LNCaP clone FGC (cell line): ENCODE measurements around the gene ABCA7.

Experiments
- DNase-seq: peaks from one replicate; pipeline ENCODE4 v3.0.0-alpha.2; 2011; ENCODE audit warnings: low read depth
- H3K4me3 ChIP-seq: 2 replicates; pipeline ENCODE4 v1.5.1; 2011; ENCODE audit warnings: mild to moderate bottlenecking, low read depth, low read length, control low read depth
- CTCF ChIP-seq: IDR thresholded peaks from 2 replicates; pipeline ENCODE4 v1.5.1; 2012; ENCODE audit warnings: mild to moderate bottlenecking; ENCODE audit not compliant: control insufficient read depth, insufficient read depth; ENCODE audit errors: extremely low read depth

The ABCA7 gene

DNA sequence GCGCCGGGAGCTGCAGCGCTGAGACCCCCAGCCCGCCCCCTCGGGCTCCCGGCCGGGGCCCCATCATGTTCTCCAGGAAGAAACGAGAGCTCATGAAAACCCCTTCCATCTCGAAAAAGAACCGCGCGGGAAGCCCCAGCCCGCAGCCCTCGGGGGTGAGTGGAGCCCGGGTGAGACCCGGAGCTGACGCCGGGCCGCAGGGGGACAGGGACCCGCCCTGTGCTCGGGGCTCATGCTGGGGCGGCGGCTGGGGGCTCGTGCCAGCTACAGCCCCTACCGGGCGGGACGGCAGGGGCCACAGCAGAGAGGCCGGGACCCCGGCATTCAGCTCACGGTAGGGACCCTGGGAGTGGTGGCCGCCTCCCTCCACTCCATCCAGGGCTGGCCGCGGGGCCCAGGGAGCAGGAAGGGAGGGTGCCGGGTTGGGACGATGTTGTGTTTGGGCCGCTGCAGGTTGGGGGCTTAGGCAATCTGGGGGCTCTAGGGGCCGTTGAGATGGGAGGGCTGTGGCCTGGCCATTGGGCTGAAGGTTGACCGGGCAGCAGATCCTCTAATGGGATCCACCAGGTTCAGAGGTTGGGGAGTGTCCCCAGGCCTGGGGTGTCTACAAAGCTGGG is 27.5 kb downstream of the ABCA7 start:
- no peak overlapping the region for H3K4me3 ChIP-seq
- no peak for DNase-seq
- no peak for TF ChIP-seq CTCF

DNA sequence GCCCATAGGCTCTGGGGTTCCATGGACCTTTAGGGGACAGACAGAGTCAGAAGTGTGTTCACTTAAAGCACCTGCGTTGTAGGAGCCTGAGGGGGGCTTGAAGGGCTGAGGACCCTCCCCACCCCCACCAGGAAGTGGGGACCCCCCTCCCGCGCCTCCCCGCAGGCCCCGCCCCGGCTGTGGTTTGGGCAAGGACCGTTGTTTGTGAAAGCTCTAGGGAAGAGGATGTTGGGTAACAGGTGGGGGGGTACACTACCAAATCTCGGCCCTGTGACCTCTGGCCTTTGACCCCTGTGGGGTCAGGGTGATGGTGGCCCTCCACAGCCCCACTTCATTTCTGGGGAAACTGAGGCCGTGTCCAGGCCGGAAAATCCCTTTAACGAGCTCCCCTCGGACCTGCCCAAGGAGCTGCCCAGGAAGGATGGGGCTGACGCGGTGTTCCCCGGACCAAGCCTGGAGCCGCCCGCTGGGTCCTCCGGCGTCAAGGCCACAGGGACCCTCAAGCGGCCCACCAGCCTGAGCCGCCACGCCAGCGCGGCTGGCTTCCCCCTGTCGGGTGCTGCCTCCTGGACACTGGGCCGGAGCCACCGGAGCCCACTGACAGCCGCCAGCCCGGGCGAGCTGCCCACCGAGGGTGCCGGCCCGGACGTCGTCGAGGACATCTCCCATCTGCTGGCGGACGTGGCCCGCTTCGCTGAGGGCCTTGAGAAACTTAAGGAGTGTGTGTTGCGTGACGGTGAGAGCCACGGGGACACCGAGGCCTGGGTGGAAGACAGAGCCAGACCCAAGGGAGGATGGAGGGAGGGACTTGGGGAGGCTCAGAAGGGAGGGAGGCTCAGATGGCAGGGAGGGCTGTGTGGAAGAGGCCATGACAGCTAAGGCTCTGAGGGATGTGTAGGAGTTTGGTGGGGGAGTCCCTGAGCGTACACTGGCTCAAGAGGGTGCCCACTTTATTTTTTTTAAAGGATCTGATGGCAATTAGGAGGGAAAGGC is 28.4 kb downstream of the ABCA7 start:
- DNase-seq = no peak
- no peak for TF ChIP-seq CTCF
- H3K4me3 ChIP-seq = no peak overlapping the region

- no peak overlapping the region for H3K4me3 ChIP-seq
- no peak for DNase-seq
- TF ChIP-seq CTCF = no peak
These were observed 29.3 kb downstream of the ABCA7 start for GRCh38 chr19:1069009-1069779.

DNA sequence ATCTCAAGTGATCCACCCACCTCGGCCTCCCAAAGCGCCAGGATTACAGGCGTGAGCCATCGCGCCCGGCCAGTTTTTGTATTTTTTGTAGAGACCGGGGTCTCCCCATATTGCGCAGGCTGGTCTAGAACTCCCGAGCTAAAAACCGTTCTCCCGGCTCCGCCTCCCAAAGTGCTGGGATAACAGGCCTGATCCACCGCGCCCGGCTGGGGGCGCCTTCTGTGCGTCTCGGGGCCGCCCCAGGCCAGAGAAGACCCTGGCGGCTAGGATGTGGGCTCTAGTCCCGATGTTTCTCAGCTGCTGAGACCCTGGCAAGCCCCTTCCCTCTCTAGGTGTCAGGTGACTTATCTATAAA is 30.6 kb downstream of the ABCA7 start:
- no peak for TF ChIP-seq CTCF
- DNase-seq = no peak
- no peak overlapping the region for H3K4me3 ChIP-seq

GRCh38 chr19:1070931-1071791 is 31.3 kb downstream of the ABCA7 start:
- H3K4me3 ChIP-seq = no peak overlapping the region
- TF ChIP-seq CTCF = no peak
- no peak for DNase-seq

DNA sequence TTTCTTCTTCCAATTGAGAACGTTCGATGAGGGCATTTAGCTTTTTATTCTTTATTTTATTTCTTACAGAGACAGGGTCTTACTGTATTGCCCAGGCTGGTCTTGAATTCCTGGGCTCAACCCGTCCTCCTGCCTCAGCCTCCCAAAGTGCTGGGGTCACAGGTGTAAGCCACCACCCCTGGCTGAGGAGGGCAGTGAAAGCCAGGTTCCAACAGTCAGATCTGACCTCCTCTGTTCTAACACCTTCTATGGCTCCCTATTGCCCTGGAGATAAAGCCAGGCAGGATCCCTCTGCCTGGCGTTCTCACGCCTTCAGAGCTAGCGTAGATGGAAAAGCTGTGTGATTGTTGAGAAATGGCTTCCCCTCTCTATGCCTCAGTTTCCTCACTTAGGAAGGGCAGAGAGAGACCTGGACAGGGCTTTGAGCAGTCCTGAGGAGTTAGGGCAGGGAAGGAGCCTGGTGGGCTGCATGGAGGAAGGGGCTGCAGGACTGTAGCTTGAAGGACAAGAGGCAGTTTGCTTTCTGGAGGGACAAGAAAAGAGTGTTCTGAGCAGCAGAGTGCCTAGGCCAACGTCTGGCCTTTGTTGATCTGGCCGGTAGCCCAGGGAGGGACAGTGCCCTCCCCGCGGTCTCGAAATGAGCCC is 32.6 kb downstream of the ABCA7 start:
- DNase-seq = no peak
- H3K4me3 ChIP-seq = no peak overlapping the region
- TF ChIP-seq CTCF = no peak
